NT2/D1 (cell line): Measurements from ENCODE around the gene ABHD10.
A peak's percentile ranks its signal among the peaks of the same experiment; 100 is the strongest.

Source experiments
- DNase-seq: peaks from one replicate; pipeline ENCODE4 v3.0.0-alpha.2; 2011; ENCODE audit warnings: low read depth, low spot score
- H3K27me3 ChIP-seq: 2 replicates; pipeline ENCODE4 v1.6.0; 2011; ENCODE audit warnings: mild to moderate bottlenecking; ENCODE audit not compliant: insufficient read length, insufficient read depth
- H3K36me3 ChIP-seq: 2 replicates; pipeline ENCODE4 v1.6.1; 2011; ENCODE audit warnings: mild to moderate bottlenecking, low read length, mixed read lengths; ENCODE audit not compliant: insufficient read depth, insufficient read length
- H3K4me1 ChIP-seq: 2 replicates; pipeline ENCODE4 v1.5.1; 2011; ENCODE audit not compliant: insufficient read depth, insufficient read length
- H3K4me3 ChIP-seq: 2 replicates; pipeline ENCODE4 v1.5.1; 2011; ENCODE audit warnings: low read depth; ENCODE audit not compliant: insufficient read length
- H3K9ac ChIP-seq: 2 replicates; pipeline ENCODE4 v1.6.0; 2011; ENCODE audit warnings: low read depth; ENCODE audit not compliant: insufficient read length
- H3K9me3 ChIP-seq: 2 replicates; pipeline ENCODE4 v1.5.1; 2011; ENCODE audit warnings: mild to moderate bottlenecking, low read length; ENCODE audit not compliant: insufficient read depth
- SUZ12 ChIP-seq: IDR thresholded peaks from 2 replicates; pipeline ENCODE4 v1.6.1; 2011; ENCODE audit not compliant: insufficient read length, insufficient read depth; ENCODE audit errors: extremely low read depth
- YY1 ChIP-seq: IDR thresholded peaks from 2 replicates; pipeline ENCODE4 v1.6.1; 2011; ENCODE audit not compliant: insufficient read length, insufficient read depth
- ZNF274 ChIP-seq: IDR thresholded peaks from 2 replicates; pipeline ENCODE4 v1.6.1; 2011; ENCODE audit warnings: mild to moderate bottlenecking, low read depth, low read length

Gene ABHD10

DNA sequence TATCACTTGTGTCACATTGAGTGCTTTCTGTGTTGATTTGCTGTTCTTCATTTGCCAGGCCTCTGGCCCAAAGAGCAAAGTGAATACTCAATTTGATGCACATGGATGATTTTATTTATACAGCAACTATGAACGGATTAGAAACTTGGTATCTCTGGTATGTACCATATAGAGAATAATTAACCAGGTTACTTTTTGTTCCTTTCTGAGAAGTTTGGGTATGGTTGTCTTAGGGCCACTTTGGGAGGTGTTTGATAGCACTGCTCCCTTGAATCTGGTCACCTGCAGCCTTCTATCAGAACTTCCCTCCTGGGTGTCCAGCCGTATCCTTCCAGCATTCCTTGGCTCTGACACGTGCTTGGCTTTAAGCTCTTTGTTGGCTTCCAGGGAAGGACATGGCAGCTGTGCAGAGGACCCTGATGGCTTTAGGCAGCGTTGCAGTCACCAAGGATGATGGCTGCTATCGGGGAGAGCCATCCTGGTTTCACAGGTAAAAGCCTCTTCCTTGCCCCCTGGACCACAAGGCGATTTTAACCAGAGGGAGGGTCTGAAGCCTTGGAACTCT is 32.6 kb downstream of the ABHD10 start:
- Histone ChIP-seq H3K27me3 (no peaks in the 10 kb centered on the region), H3K4me1 (no peaks in the 10 kb centered on the region)
- no peak for DNase-seq

GRCh38 chr3:112012205-112012992 is 33.6 kb downstream of the ABHD10 start:
- no peak for DNase-seq
- no peaks in the 10 kb centered on the region for H3K4me1 ChIP-seq
- no peak overlapping the region for H3K9ac ChIP-seq
- no peak overlapping the region for H3K4me3 ChIP-seq
- no peaks in the 10 kb centered on the region for H3K9me3 ChIP-seq
- TF ChIP-seq SUZ12 (no peak), YY1 (no peak), ZNF274 (no peak)
- H3K27me3 ChIP-seq, result no peaks in the 10 kb centered on the region
- H3K36me3 ChIP-seq, result peaks cover 3% of the 10 kb centered on the region

More for the DNA sequence above, 32.6 kb downstream of the ABHD10 start:
- Histone ChIP-seq H3K4me3 (no peak overlapping the region), H3K9ac (no peak overlapping the region), H3K36me3 (peaks cover 3% of the 10 kb centered on the region), H3K9me3 (no peaks in the 10 kb centered on the region)
- no peak for TF ChIP-seq ZNF274
- TF ChIP-seq YY1, result no peak
- no peak for TF ChIP-seq SUZ12

DNA sequence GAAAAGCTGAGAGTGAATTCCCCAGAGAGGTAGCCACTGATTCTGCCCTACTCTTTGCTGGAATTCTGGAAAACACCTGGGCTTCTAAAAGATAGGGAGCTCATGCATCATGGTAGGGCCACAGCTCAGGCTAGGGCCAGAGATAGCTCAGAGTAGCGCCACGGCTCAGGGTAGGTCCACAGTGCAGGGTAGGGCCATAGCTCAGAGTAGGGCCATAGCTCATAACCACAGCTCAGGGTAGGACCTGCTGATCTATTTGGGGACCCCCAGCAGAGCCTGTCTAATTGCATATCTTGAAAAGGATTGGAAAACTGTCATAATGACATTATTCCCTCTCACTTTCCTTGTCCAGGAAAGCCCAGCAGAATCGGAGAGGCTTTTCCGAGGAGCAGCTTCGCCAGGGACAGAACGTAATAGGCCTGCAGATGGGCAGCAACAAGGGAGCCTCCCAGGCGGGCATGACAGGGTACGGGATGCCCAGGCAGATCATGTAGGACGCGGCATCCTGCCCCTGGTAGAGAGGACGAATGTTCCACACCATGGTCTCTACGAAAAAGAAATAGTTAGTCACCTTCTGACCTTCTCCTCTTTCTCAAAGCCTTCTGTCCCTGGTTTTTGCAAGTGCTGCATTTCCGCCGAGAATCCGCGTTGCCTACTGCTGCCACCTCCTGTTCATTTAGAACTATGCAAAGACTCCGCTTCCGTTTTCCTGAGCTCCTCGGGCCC is 34.4 kb downstream of the ABHD10 start:
- H3K4me3 ChIP-seq, result no peak overlapping the region
- TF ChIP-seq ZNF274, result no peak
- TF ChIP-seq YY1, result no peak
- TF ChIP-seq SUZ12, result no peak

DNA sequence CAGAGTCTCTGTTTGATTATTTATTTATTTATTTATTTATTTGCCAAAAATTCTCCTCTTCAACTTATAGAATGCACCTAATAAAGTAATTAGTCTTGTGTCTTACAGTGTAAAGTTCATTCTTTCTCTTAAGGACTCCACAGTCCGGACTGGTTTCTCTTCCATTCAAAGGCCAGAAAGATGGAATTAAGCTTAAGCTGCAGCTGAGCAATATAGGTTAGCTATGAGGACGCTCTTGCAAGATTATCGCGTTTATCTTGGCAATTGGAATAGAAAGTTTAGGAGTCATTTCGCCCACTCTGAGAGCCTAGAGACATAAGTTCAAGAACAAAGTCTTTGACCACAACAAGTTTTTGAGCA is 34.9 kb downstream of the ABHD10 start:
- Histone ChIP-seq H3K9me3 (no peaks in the 10 kb centered on the region), H3K9ac (no peak overlapping the region), H3K27me3 (no peaks in the 10 kb centered on the region), H3K4me3 (no peak overlapping the region), H3K4me1 (no peaks in the 10 kb centered on the region), H3K36me3 (peaks cover 3% of the 10 kb centered on the region)
- no peak for DNase-seq
- TF ChIP-seq SUZ12 (no peak), ZNF274 (no peak), YY1 (no peak)

More for the DNA sequence above, 34.4 kb downstream of the ABHD10 start:
- H3K9me3 ChIP-seq, result no peaks in the 10 kb centered on the region
- DNase-seq, result peak; percentile 54
- no peaks in the 10 kb centered on the region for H3K4me1 ChIP-seq
- H3K36me3 ChIP-seq, result peaks cover 3% of the 10 kb centered on the region
- no peaks in the 10 kb centered on the region for H3K27me3 ChIP-seq
- H3K9ac ChIP-seq, result no peak overlapping the region

DNA sequence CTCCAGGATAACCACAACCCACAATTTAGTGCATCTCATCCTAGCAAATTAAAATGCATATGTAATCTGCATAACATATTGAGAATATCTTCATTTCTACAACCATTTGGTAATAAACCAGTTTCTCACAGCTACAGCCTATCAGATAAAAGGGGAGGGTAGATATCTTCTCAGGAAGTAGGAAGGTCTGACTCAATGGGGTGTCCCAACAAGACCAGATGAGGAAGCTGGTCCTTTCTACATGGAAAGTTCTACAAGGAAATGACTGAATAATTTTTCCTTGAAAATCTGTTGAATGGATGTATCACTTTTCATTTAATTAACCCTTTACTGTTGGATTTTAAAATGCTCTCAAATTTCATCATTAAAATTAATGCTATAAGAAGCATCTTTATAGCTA is 38.3 kb downstream of the ABHD10 start:
- no peak overlapping the region for H3K9ac ChIP-seq
- no peaks in the 10 kb centered on the region for H3K36me3 ChIP-seq
- H3K4me1 ChIP-seq, result no peaks in the 10 kb centered on the region
- no peak for DNase-seq
- no peaks in the 10 kb centered on the region for H3K9me3 ChIP-seq
- H3K27me3 ChIP-seq, result no peaks in the 10 kb centered on the region
- no peak for TF ChIP-seq ZNF274
- no peak for TF ChIP-seq YY1
- no peak for TF ChIP-seq SUZ12
- H3K4me3 ChIP-seq, result no peak overlapping the region

GRCh38 chr3:112018712-112019111 is 39.9 kb downstream of the ABHD10 start:
- no peak overlapping the region for H3K9ac ChIP-seq
- no peak for TF ChIP-seq YY1
- no peak for TF ChIP-seq SUZ12
- no peak for DNase-seq

GRCh38 chr3:112019716-112020115 is 40.9 kb downstream of the ABHD10 start:
- no peak overlapping the region for H3K9ac ChIP-seq
- H3K4me3 ChIP-seq, result no peak overlapping the region
- H3K9me3 ChIP-seq, result no peaks in the 10 kb centered on the region
- DNase-seq, result no peak
- TF ChIP-seq SUZ12, result no peak
- no peak for TF ChIP-seq YY1
- no peak for TF ChIP-seq ZNF274
- H3K36me3 ChIP-seq, result no peaks in the 10 kb centered on the region
- no peaks in the 10 kb centered on the region for H3K4me1 ChIP-seq
- H3K27me3 ChIP-seq, result no peaks in the 10 kb centered on the region

More at GRCh38 chr3:112018712-112019111, 39.9 kb downstream of the ABHD10 start:
- Histone ChIP-seq H3K4me1 (no peaks in the 10 kb centered on the region), H3K27me3 (no peaks in the 10 kb centered on the region), H3K36me3 (no peaks in the 10 kb centered on the region), H3K4me3 (no peak overlapping the region), H3K9me3 (no peaks in the 10 kb centered on the region)
